GM13976 (cell line): ENCODE results near the gene TGFBR3L.

ENCODE experiments used
- DNase-seq: peaks from one replicate; pipeline ENCODE4 v3.0.0; 2012; ENCODE audit warnings: low spot score
- CTCF ChIP-seq: IDR thresholded peaks from 2 replicates; pipeline ENCODE4 v1.5.1; 2012; ENCODE audit warnings: borderline replicate concordance, mild to moderate bottlenecking; ENCODE audit not compliant: insufficient read depth; ENCODE audit errors: extremely low read depth, missing control alignments, control extremely low read depth
- in situ Hi-C: fragments of 300-500 bp; cut with MboI; formaldehyde crosslinking; loops from one replicate; pipeline ENCODE4 v1.12.0; 2022; ENCODE audit warnings: low sequenced_read_pairs, mixed read lengths, inconsistent platforms; ENCODE audit not compliant: unreplicated experiment

The TGFBR3L gene

DNA sequence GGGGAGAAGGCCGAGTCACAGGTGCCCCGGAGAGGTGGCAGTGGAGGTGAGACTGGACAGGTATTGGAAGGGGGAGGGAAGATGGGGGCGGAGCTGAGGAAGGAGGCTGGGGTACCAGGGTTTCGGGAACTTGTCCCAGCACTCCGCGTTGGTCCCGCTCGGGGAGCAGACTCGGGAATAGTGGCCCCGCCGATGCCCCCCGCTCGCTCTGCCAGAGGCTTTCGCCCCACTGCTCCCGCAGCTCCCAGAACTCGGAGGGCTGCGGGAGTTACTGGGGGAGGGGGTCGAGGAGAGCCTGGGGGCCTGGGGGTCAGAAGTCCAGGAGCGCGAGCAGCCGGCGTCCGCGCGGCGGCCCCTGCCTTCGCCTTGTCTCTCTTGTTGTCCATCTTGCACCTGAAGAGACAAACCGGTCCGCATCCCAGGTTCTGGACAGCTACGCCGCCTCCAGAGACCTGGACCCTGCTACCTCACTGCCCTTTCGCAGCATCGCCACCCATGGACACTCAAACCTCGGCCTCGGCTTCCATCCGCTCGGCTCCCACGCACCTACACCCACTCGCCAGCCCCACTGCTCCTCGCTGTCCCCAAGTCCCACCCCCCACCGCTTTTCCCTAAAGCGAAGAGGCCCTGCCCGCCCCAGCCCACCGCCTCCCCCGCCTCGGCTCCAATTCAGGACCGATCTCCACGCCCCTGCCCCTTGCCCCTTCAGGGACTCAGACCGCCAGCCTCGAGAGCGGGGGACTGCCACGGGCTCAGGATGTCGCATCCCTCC is 41.1 kb upstream of the TGFBR3L start:
- no peak for TF ChIP-seq CTCF
- DNase-seq, result no peak
- in situ Hi-C loops, result no loop called here

GRCh38 chr19:7874076-7874896 is 40.3 kb upstream of the TGFBR3L start, which contains the start of gene PRR36:
Gene PRR36, minus strand, starts transcription at chr19:7874390. Its CDS starts 701 bp downstream, at chr19:7873689.
- in situ Hi-C loops, result no loop called here

GRCh38 chr19:7874897-7875273 is 39.7 kb upstream of the TGFBR3L start:
- no peak for TF ChIP-seq CTCF
- no peak for DNase-seq
- in situ Hi-C loops, result no loop called here

More at GRCh38 chr19:7874076-7874896, 40.3 kb upstream of the TGFBR3L start, which contains the start of gene PRR36:
- TF ChIP-seq CTCF, result no peak
- DNase-seq, result no peak

GRCh38 chr19:7877249-7877836 is 37.3 kb upstream of the TGFBR3L start:
- TF ChIP-seq CTCF, result no peak
- DNase-seq, result no peak
- in situ Hi-C loops, result no loop called here

DNA sequence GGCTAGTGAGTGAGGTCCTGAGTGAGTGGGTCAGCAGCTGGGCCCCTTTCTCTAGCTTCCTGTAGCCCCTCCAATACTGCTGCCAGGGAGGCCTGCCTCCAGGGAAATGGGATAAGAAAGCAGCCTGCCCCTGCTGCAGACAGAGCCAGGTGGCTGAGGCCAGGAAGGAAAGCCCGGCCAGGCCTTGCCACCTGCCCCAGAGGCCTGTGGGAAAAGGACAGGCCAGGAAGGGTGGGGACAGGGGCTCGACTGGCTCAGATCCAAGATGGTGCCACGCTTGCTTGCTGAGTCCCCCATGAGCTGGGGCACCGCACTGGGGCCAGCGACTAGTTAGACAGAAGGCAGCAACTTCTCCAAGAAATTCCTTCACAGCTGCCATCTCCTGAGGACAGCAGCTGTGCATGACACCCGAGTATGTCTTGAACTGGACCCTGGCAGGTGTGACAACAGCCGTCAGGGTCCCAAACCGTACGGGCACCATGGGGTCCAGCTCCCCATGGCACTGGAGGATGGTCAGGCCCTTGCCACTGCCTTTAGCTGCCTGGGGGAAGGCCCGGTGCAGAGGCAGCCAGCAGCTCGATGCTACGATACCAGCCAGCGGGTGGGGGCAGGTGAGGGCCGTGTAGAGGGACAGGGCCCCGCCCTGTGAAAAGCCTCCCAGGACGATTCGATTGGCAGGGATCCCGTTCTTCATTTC is 35.4 kb upstream of the TGFBR3L start:
- no peak for DNase-seq
- TF ChIP-seq CTCF, result no peak
- in situ Hi-C loops, result no loop called here

GRCh38 chr19:7879836-7880235 is 34.8 kb upstream of the TGFBR3L start:
- no peak for DNase-seq
- in situ Hi-C loops, result no loop called here
- TF ChIP-seq CTCF, result no peak
